ENCODE measurements around the gene GNL2. TPM values are rescaled to one million over a fixed set of nuclear protein-coding genes. Genes with fewer than 3 reads are reported as not detected.

The GNL2 gene
- 66.7 TPM for polyA plus RNA-seq (2012; ENCODE audit: insufficient read length, low read depth)

GRCh38 chr1:37595440-37596181 is at the start of gene GNL2:
GNL2 (minus strand) TSS chr1:37595937; CDS start chr1:37595822, 115 bp downstream.
- TF ChIP-seq TAF1 (IDR thresholded peaks at IDR 0.05; ENCODE audit: borderline replicate concordance, insufficient read depth, low read length) (no peak), FOXP2 (optimal IDR thresholded peaks at IDR 0.05; ENCODE audit: borderline replicate concordance, extremely low read depth, extremely low read length, insufficient read depth) (peak; percentile 91), SIN3A (IDR thresholded peaks at IDR 0.05; ENCODE audit: borderline replicate concordance, insufficient read depth, low read length) (0 out of 2 replicates have a peak, but pooled peaks have one; percentile 47), POLR2AphosphoS5 (IDR thresholded peaks at IDR 0.05; ENCODE audit: low read depth, low read length) (peak; percentile 79), REST (IDR thresholded peaks at IDR 0.05; ENCODE audit: insufficient read depth in 1 of 2, low read depth in 2 of 2, low read length in 2 of 2) (no peak)

DNA sequence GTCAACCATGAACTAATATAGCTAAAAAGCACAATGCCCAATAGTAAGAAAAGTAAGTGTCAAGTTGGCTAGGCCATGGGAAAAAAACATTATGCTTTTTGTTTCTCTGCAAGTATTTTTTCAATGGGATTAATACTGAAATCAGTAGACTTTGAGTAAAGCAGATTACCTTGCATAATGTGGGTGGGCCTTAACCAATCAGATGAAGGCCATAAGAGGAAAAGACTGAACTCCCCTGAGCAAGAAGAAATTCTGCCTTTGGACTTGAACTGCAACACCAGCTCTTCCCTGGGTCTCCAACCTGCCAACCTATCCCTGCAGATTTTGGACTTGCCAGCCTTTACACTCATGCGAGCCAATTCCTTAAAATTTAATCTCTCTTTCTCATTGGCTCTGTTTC is 45.3 kb upstream of the GNL2 start:
- TF ChIP-seq FOXP2 (optimal IDR thresholded peaks at IDR 0.05; ENCODE audit: borderline replicate concordance, extremely low read depth, extremely low read length, insufficient read depth) (no peak), SIN3A (IDR thresholded peaks at IDR 0.05; ENCODE audit: borderline replicate concordance, insufficient read depth, low read length) (no peak), REST (IDR thresholded peaks at IDR 0.05; ENCODE audit: insufficient read depth in 1 of 2, low read depth in 2 of 2, low read length in 2 of 2) (no peak)

DNA sequence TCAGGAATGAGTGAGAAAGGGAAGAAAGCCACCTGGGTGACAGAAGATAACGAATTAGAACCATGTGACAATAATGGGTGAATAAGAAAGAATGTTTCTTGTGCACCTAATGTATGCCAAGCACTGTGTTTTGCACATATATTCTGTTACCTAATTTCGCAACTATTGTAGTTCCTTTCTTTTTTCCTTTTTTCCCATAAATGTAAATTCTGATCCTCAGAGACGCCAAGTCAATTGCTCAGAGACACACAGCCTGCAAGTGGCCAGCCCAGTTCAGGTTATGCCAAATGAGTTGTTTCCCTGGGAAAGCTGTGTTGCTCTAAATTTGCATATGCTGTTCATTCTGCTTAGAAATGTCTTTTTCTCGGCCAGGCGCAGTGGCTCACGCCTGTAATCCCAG is 40.7 kb upstream of the GNL2 start:
- TF ChIP-seq SIN3A (IDR thresholded peaks at IDR 0.05; ENCODE audit: borderline replicate concordance, insufficient read depth, low read length) (no peak), REST (IDR thresholded peaks at IDR 0.05; ENCODE audit: insufficient read depth in 1 of 2, low read depth in 2 of 2, low read length in 2 of 2) (no peak), TAF1 (IDR thresholded peaks at IDR 0.05; ENCODE audit: borderline replicate concordance, insufficient read depth, low read length) (no peak), POLR2AphosphoS5 (IDR thresholded peaks at IDR 0.05; ENCODE audit: low read depth, low read length) (no peak), FOXP2 (optimal IDR thresholded peaks at IDR 0.05; ENCODE audit: borderline replicate concordance, extremely low read depth, extremely low read length, insufficient read depth) (no peak)

GRCh38 chr1:37634992-37635902 is 39.5 kb upstream of the GNL2 start:
- TF ChIP-seq TAF1 (IDR thresholded peaks at IDR 0.05; ENCODE audit: borderline replicate concordance, insufficient read depth, low read length) (no peak), SIN3A (IDR thresholded peaks at IDR 0.05; ENCODE audit: borderline replicate concordance, insufficient read depth, low read length) (no peak), REST (IDR thresholded peaks at IDR 0.05; ENCODE audit: insufficient read depth in 1 of 2, low read depth in 2 of 2, low read length in 2 of 2) (no peak), POLR2AphosphoS5 (IDR thresholded peaks at IDR 0.05; ENCODE audit: low read depth, low read length) (no peak), FOXP2 (optimal IDR thresholded peaks at IDR 0.05; ENCODE audit: borderline replicate concordance, extremely low read depth, extremely low read length, insufficient read depth) (no peak)
